Stimulated activated CD8-positive, alpha-beta memory T cell treated with anti-CD3 and anti-CD28 coated beads, Interleukin-15, amount 100 ng/mL, for 48 hours (primary cell): ENCODE results near the gene PLEKHM3.
"Not testable (repeated sequence)": the region's sequence is repeated elsewhere in the genome, so short reads cannot be mapped to it uniquely, and the experiment has no call there.

Source experiments
- DNase-seq, 2 donors: peaks; one replicate each; pipeline ENCODE4 v3.0.0-alpha.2; 2020; ENCODE audit warnings: low read depth in 2 of 2

Gene PLEKHM3

DNA sequence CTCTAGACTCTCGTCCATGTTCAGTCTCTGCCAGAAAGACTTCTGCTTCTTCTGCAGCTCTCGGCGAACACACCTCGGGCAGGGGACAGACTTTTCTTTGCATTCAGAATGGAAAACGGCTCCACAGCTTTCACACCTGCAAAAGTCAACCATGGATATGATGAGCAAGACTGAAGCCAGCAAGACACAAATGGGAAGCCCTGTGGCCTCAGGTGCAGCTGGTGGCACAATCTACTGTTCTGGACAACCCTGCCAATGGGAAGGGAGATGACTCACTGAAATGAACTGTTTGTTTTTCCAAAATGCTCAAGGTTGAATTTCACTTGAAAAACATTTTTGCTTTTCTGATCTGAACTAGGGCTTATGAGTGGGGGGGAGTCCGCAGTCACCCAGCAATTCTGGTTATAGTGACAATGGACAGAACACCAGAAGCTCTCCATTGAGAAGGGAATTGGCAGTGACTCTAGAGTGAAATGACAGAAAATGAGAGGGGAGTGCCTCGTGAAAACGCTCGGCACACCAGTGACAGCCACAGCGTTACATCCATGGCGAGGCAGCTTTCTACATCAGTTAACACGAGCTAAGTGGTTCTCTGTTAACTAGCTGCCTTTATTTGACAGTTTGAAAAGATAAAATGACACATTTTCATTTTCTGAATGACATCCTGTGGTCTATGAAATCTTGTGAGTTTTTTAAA lies 196.8 kb downstream of the PLEKHM3 start:
- no peak for DNase-seq

DNA sequence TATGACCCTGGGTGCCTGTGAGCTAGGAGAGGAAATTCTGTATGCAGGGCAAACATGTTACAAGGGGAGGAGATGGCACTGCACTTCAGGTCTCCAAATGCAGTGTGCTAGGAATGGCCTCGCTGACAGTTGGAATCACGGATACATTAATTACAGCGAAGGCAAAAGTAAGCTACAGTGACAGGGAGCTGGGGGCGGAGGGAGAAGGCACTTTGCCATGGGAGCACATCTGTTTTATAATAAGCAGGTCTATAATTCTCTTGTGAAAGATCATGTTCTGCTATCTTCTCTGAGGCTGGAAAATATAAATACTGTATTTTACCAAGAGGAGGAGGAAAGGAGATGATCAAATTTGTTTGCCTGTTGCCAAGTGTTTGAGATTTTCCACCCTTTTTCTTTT lies 199.3 kb downstream of the PLEKHM3 start:
- DNase-seq = no peak

DNA sequence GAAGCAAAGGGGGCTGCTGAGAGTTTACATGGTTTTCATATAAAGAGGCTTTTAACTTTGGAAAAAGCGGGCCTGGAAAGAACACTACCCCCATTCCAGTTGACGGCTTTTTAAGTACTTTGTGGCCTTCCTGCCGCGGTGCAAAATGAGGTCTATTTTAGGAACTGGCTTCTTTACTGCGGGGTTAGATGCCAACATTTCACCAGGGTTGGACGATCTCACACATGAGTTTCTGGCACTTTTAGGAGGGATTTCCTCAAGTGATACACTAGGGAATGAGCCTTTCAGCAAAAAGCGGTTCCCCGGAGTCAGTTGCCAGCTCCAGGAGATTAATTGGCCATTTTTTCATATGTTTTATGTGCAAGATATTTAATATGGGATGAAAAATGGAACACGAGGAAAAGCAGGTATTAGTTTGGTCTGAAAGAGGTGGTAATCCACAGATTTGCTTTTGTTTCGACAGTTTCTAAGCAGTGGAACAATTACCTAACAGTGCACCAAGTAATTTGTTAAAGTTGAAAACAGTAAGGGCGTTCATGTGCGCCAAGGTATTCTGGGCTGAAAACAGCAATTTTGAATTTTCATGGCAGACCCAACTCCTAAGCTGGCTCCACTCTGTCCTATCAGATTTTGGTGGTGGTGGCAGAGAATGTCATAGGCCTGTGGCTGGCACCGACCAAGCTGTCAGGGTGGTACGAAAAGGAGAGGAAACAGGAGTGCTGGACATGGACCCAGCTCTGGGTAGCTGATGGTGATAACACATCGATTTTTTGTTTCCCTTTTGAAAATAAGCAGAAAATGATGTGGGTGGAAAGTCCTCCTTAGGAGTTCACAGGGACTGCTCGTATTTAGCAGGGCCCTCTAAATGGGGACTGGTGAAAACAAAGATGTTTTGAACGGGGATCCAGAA lies 200.0 kb downstream of the PLEKHM3 start:
- no peak for DNase-seq

DNA sequence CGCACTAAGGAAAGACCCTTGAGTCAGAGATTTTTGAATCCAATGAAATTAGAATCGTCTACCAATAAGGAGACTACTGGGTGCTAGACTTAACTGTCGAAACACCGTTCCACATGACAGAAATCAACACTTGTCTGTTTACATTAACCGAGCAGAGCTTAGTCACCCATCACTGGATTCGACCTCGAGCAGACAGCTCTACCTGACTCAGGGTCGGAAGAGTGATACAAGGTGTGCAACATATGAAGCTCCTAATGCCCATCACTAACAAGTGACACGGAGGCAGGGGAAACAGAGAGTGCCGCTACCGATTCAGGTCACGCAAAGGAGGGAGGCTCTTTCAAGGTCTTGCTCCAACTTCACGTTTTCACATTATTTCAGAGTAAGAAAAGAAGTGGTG lies 201.5 kb downstream of the PLEKHM3 start:
- DNase-seq = no peak

DNA sequence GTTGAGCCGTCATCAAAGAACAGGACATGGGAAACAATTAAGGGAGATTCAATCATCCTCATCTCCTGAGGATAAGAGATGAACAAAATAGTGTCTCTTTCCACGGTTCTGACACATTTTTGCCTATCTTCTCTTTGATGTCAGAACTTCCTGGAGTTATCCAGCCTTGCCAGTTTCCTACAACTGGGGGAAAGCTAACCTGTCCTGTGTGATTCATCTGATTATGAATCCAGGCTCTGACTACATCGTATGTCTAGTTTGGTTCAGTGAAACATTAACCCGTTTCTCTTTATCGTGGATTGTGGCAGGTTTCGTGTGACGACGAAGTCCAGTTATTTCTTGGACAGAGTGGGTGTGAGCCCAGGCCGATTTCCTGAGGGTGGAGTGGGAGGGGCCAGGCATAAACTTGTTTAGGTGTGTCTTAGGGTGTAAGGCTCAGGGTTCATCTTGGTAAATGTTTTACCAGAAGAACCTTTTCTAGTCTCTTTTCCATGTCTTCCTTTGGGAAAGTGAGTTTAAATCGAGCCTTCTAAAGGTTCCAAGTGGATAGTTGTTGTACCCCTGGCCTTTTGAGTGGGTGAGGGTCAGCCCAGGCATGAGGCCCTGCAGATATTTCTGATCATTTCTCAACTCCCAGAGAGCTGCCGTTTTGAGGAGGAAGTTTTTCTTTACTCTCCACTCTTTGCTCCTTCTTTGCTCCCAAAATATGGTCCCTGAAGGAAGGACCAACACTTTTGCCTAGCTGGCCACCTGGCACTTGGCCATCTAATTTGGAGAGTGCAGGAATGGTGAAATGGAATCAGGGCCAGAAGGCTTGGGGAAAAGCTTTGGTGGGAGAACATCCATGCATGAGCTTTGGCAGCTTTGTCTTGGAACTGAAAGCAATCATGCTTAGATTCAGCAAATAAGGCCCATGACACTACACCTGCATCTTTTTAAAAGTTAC lies 205.2 kb downstream of the PLEKHM3 start:
- no peak for DNase-seq

DNA sequence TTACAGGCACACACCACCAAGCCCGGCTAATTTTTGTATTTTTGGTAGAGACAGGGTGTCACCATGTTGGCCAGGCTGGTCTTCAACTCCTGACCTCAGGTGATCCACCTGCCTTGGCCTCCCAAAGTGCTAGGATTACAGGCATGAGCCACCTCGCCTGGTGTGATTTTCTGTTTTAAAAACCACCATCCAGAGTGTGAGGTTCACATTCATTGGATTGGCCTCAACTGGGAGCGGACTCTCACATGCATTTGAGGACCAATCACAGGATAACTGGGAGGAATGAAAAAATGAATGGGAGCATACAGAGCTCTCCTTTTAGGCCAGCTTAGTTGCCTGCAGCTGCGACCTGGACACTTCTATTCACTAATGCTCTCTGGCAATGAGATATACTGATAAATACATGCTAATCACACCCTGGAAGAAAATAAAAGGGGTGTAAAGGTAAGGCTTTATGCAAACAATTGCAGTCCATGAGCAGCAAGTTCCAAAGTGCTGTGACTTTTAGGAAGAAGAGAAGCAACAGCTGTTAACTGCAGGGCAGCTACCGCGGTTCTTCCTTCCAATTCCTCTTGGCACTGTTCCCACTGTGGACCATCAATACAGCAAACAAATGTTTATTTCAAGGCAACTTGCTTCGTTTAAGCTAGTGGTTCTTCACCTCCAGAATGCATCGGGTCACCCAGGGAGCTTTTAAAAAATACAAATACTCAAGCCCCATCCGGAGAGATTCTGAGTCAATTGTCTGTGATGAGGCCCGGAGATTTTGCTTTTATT lies 206.1 kb downstream of the PLEKHM3 start:
- no peak for DNase-seq

DNA sequence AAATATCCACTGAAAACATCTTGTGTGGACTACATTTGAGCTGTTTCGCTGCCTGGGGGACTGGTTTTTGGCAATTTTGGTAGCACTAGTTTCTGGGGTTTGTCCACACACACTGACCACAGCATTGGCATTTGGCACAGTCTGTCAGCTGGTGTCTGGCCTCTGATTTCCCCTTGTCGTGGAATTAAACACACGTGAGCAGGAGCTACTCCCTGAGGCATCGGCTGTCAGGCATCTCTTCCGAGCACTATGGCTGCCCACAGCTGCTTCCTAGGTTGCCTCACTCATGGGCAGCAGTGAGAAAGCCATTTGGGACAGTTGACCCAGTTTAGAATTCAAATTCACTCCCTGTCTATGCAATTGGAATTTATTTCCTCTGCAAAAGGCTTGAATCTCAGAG lies 208.8 kb downstream of the PLEKHM3 start:
- no peak for DNase-seq

DNA sequence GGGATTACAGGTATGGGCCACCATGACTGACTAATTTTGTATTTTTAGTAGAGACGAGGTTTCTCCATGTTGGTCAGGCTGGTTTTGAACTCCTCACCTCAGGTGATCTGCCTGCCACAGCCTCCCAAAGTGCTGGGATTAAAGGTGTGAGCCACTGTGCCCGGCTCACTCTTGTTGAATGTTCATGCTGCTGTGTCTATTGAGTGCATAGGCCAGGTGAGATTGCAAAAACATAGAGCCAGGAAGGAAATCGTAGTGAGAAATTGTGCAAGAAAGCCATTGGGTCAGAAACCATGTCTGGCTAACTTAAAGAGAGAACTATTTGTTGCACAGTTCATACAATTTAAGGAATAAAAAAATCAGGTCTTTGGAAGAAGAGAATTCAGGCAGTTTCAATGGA lies 210.1 kb downstream of the PLEKHM3 start:
- DNase-seq = no peak

DNA sequence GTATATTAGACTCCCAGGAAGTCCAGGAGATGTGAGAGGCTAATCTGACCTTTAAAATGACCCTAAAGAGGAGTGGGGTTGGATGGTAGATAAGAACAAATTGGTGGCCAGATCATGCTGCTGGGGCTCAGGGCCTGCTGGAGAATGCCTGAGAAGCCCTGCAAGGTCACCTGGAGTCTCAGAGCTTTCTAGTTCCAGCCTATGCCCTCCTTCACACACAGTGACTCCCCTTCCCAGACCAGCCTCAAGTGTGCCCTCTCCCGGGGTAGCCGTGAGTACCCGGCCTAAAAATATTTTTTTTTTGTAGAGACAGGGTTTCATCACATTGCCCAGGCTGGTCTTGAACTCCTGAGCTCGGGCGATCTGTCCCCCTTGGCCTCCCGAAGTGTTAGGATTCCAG lies 211.4 kb downstream of the PLEKHM3 start:
- DNase-seq = no peak

DNA sequence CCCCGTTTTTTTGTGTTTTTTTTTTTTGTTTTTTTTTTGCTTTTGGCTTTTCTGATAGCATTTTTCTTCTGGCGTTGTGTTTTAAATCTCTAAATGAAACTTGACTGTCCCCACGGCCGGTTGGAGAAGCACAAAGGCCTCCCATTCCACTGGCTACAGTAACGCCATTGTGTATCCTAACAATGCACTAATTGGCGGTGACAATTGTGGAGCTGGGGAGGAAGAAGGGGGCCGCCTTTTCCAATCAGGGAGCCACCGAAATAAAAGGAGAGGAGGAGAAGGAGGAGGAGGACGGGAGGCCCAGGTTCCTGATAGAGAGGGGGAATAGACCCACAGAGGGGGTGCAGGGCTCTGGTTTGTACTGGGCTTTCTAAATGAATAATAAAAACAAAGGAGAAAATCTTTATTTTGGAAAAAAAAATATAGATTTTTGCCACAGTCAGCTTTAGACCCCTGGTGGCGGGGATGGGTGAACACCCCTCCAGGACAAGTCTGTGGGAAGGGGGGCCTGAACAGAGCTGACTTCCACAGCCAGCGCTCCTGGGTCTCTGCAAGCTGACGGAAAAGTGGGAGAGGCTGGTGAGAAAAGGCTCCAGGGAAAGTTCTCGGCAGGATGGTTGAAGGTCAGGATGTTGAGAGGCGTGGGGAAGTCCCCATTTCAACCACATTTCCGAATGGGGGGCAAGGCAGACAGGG lies 212.0 kb downstream of the PLEKHM3 start:
- DNase-seq = no peak

DNA sequence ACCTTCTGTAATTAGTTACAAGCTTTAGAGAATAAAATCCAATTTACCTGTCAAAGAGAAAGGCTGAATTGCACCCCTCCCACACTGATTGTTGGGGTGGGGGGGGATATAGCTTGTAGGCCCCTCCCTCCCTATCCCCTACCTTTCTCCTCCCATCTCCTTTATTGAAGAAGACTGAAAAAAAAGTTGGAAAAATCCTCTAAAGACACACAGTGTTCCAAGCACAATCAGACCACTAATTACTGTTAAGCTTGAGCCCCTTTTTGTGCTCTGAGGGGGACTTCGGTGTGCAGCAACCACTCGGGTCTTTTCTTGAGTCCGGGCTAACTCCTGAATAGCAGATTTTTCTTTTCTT lies 212.6 kb downstream of the PLEKHM3 start:
- DNase-seq = no peak

DNA sequence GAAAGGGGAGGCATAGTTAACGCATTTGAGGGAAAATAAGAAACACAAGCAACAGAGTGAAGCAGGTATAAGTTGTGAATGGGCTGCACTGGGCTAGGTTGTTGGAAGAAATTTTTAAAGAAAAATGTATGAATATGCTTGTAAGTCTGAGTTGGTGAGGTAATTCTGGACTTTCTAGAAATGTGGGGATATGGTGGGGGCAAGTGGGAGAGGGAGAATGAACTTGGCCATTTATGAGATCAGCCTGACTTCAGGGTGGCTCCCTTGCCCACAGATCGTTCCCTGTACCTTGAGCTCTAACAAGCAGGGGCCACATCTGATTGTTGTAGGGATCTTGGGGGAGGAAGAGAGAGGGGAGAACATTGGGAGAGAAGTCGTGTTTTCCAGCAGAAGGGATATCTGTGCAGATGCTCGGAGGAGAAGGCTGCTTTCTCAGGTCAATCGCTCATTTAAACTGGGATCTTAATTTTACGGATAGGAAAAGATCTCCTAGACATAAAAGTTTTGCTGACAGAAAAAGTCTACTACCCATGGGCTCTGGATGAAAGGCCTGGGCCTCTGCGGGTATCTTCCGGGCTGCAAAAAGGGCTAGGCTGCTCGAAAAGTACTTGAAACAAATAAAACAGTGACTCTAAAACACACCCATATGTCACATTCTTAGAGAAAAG lies 213.1 kb downstream of the PLEKHM3 start:
- DNase-seq = no peak

DNA sequence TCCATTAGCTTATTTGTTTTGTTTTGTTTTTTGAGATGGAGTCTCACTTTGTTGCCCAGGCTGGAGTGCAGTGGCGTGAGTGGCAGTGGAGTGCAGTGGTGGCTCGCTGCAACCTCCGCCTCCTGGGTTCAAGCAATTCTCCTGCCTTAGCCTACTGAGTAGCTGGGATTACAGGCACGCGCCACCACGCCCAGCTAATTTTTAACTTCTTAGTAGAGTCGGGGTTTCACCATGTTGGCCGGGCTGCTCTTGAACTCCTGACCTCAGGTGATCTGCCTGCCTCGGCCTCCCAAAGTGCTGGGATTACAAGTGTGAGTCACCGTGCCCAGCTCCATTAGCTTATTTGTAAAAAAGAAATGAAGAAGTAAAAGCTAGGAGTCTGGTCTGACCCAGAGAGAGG lies 213.7 kb downstream of the PLEKHM3 start:
- DNase-seq = not testable (repeated sequence)

DNA sequence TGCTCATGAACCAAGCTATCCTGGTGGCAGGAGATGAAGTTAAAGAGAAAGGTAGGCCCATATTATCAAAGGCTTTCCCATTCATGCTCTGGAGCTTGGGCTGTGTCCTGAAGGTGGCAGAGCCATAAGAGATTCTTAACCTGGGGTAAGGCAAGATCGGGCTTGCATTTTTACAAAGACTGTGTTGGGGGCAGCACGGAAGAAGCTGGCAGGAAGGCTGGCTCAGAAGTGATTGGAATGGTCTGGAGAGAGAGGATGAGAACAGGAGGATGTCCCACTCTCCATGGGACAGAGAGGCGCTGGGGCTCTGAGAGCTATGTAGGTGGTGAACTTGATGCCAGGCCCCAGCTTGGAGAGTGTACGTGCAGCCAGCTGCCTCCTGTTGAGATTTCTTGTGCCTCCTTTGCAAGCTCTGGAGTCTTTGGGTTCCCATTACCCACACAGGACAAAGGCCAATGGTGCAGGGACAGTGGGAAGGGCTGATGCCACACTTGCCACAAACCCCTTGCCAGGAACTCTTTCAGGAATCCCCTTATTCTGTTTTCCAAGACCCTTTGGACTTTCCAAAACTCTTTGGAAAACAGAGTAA lies 215.0 kb downstream of the PLEKHM3 start:
- DNase-seq = no peak

DNA sequence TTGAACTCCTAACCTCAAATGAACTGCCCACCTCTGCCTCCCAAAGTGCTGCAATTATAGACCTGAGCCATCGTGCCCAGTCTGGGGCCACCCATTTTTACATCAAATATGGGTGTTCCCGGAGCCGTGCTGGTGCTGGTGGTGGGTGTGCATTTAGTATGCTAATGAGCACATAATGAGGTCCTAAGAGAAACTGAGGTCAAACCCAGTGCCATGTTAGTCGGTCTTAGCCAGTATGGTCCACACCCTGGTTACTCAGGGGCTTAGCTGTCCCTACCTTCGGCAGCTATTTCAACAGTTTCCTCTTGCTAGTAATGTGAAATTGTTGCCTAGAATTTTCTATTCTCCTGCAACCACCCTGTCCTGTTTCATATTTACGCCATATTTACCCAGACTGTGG lies 217.2 kb downstream of the PLEKHM3 start:
- no peak for DNase-seq

DNA sequence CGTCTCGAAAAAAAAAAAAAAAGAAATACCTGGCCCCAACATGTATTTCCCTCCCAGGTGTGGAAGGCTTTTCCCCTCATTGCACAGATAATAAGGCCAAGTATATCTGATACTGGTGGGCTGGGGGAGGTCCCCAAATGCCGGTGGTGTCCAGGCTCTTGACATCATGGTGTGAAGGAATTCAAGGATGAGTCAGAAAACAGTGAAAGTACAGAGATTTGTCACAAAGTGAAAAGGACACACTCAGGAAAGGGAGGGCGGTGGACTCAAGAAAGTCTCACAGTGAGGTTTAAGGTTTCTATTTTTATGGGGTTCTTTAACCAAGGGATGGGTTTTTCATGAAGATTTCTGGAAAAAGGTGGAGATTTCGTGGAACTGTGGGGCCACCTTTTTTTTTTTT lies 217.8 kb downstream of the PLEKHM3 start:
- DNase-seq = peak in 1 of 2 donors; percentile 8

DNA sequence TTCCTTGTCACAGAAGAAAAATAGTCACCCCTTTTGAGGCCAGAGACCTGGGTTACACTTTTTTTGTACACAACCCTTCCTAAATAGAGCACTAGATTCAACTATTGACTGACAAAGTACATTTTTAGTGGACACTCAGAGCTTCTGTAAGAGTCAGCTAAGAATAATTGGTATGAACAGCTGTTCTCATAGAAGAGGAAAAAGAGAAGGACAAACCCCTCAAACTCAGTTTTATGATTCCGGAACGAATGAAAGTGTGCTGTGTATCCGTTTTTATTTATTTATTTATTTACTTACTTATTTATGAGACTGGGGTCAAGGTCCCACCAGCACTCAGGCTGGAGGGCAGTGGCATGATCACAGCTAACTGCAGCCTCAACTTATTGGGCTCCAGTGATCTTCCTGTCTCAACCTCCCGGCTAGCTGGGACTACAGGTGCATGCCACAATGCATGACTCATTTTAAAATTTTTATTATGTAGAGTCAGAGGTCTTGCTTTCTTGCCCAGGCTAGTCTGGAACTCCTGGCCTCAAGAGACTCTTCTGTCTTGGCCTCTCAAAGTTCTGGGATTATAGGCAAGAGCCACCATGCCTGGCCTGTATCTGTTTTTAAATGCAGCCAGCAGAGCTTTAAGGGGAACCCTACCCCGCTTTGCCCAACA lies 219.6 kb downstream of the PLEKHM3 start:
- DNase-seq = no peak

DNA sequence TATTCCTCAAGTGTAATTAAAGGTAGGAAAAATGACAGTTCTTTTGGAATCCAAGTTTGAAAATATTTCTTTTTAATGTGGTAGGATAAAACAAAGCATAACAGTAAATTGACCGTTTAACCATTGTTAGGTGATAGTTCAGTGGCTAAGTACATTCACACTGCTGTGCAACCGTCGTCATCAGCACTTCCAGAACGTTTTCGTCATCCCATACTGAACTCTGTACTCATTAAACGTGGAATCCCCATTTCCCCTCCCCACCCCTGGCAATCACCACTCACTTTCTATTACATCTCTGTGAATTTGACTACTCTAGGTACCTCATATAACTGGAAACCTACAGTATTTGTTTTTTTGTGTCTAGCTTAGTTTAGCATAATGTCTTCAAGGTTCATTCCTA lies 222.7 kb downstream of the PLEKHM3 start:
- DNase-seq = no peak

DNA sequence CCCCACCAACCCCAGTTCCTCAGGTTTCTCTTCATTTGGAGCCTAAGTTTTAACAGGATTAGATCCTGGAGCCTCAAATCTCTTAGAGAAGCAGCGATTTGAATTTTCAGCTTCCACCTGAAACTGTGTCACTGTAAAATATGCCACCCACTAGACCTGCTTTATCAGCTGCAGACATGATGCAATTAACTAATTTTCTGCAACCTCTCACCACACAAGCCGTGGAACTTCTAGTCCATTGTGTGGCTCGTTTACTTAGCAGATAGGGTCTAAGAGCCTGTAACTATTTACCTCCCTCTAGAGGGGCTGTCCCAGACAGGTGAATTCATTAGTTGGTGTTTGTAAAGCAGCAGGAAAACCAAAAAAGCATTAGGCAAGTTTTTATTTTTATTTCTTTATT lies 224.1 kb downstream of the PLEKHM3 start:
- no peak for DNase-seq
